Activated gamma-delta T cell (primary cell): ENCODE measurements around the gene PRRG1.
"Not testable (repeated sequence)": the region's sequence is repeated elsewhere in the genome, so short reads cannot be mapped to it uniquely, and the experiment has no call there.

Experiments
- DNase-seq: peaks from one replicate; lab custom pipeline; 2025; lab: John Stamatoyannopoulos, UW

The PRRG1 gene

GRCh38 chrX:37470711-37471110, 121.5 kb downstream of the PRRG1 start:
- DNase-seq = no peak

- no peak for DNase-seq
Observed at GRCh38 chrX:37472836-37473235, 123.7 kb downstream of the PRRG1 start.

DNA sequence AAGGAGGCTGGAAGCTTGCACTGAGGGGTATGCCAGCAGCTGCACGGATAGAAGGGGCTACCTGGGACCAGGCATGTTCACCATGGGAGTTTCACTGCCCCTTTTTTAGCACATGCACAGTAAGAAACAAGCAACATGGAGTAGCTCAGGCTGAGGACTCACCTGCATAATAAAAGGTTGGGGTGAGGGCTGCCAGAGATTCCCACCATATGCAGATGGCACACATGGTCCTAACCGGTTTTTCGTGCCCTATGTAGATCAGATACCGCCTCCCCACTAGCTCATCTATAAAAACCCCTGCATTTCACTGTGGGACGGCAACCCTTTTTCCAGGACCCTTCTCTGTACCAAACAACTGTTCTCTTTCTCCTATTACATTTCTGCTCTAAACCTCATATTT, 125.3 kb downstream of the PRRG1 start:
- DNase-seq = no peak

DNA sequence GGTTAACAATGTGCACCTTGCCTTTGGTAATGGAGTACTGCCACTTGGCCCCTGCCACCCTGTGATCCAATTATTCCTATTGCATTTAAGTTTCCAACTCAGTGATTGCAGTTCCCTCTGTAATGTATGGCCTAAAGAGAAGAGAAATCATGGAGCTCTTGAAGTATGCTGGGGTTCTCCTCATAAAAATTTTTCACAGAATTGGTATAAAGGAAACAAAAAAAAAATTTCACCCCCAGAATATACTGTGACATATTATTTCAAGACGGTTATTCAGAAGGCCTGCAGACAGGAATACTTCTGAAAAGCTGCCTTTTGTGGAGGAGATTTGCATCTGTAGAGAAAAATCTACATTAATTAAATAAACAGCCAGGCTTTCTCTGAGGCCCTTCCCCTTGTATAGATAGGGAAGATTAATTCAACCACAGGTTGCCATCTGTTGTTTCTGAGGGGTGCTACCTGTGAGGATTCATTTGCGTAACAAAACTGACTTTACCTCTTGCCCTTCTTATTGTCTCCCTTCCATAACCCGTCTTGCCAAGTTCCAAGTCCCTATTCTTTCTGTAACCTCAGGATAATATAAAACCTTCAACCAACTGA, 127.5 kb downstream of the PRRG1 start:
- no peak for DNase-seq

DNA sequence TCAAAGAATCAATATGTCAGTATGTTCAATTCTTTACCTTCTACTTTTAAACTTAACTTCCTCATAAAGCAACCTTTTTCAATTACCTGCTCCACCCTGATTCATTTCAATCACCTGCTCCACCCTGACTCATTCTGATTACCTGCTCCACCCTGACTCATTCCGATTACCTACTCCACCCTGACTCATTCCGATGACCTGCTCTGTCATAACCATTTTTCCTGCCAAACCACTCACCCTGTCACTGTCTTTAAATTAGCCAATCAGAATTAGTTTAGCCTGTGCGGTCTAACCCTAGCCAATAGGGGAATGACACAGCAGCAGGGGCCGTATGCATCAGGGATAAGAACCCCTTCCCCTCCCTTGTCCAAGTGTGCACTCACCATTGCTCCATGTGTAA, 135.2 kb downstream of the PRRG1 start:
- DNase-seq = not testable (repeated sequence)

- DNase-seq = no peak
Observed at GRCh38 chrX:37485429-37485828, 136.3 kb downstream of the PRRG1 start.

DNA sequence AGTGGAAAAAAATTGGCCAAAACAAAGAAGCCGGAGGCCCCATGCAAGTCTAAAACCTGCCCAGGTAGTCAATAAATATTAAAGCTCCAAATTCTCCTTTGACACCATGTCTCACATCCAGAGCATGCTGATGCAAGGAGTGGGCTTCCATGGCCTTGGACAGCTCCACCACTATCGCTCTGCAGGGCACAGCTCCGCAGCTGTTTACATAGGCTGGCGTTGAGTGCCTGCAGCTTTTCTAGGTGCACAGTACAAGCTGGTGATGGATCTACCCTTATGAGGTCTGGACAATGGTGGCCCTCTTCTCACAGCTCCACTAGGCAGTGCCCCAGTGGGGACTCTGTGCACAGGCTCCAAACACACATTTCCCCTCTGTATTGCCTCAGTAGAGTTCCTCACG, 138.1 kb downstream of the PRRG1 start:
- DNase-seq = no peak

- no peak for DNase-seq
Observed at GRCh38 chrX:37488323-37488722, 139.2 kb downstream of the PRRG1 start.

GRCh38 chrX:37491686-37492085, 142.5 kb downstream of the PRRG1 start:
- DNase-seq = peak; percentile 4

- DNase-seq = not testable (repeated sequence)
Observed at GRCh38 chrX:37495760-37496159, 146.6 kb downstream of the PRRG1 start.

- DNase-seq = not testable (repeated sequence)
Observed at GRCh38 chrX:37497126-37497525, 148.0 kb downstream of the PRRG1 start.

GRCh38 chrX:37498323-37498722, 149.2 kb downstream of the PRRG1 start:
- not testable (repeated sequence) for DNase-seq

- not testable (repeated sequence) for DNase-seq
Observed at GRCh38 chrX:37499649-37500048, 150.5 kb downstream of the PRRG1 start.

DNA sequence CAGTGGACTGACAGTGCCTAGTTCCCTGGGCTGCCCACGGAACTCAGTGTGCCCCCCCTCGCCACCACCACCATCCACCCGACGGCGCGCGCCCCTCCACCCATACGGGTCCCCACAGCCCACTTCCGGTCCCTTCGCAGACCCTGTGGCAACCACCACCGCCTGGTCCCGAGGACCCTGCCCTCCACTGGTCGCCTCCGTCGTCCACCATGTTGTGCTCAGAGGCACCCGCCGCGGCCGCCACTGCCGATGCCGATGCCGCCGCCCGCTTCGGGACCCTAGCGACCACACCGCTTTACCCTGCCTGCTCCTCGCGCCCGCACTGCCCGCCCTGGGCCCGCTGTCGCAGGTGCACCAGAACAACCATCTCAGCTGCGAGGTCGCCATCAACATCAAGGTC, 155.8 kb downstream of the PRRG1 start:
- no peak for DNase-seq
